DOHH2 (cell line): ENCODE data around the gene PTGS2.

Experiments used
- EZH2phosphoT487 ChIP-seq: fragments of 200-600 bp; sonication (generic); IDR thresholded peaks from 2 replicates; pipeline ENCODE4 v1.6.1; 2017; ENCODE audit warnings: borderline replicate concordance, mild to moderate bottlenecking, antibody characterized with exemption, low read length, moderate library complexity, mixed read lengths
- TF ChIP-seq, protein P1 (sequence below): fragments of 200-600 bp; sonication (generic); IDR thresholded peaks from one replicate; pipeline ENCODE4 v1.5.1; 2014; ENCODE audit warnings: antibody characterized with exemption, mild to moderate bottlenecking, low read depth, low read length; ENCODE audit not compliant: poor library complexity, severe bottlenecking

DNA sequence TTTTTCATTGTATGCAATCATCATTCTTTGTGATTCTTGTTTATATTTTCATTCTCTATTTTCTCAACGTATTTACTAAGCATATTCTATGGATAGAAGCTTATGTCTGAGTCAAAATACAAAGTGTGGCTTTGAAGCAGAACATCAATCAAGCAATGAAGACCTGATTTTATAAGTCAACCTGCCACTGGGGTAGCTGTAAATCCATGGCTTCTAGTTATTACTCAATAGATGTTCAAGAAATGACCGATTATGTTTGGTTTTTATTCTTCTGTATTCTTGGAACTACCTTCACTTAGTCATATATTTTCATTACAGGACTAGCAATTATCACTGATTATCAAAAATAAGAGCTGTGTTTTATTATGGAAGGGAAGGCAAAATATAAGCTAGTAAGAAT, 20.5 kb upstream of the PTGS2 start:
- TF ChIP-seq, protein P1, sequence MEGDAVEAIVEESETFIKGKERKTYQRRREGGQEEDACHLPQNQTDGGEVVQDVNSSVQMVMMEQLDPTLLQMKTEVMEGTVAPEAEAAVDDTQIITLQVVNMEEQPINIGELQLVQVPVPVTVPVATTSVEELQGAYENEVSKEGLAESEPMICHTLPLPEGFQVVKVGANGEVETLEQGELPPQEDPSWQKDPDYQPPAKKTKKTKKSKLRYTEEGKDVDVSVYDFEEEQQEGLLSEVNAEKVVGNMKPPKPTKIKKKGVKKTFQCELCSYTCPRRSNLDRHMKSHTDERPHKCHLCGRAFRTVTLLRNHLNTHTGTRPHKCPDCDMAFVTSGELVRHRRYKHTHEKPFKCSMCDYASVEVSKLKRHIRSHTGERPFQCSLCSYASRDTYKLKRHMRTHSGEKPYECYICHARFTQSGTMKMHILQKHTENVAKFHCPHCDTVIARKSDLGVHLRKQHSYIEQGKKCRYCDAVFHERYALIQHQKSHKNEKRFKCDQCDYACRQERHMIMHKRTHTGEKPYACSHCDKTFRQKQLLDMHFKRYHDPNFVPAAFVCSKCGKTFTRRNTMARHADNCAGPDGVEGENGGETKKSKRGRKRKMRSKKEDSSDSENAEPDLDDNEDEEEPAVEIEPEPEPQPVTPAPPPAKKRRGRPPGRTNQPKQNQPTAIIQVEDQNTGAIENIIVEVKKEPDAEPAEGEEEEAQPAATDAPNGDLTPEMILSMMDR: no peak
- TF ChIP-seq EZH2phosphoT487: no peak
